ENCODE measurements around the gene FHOD3.

- TF ChIP-seq, protein P1, sequence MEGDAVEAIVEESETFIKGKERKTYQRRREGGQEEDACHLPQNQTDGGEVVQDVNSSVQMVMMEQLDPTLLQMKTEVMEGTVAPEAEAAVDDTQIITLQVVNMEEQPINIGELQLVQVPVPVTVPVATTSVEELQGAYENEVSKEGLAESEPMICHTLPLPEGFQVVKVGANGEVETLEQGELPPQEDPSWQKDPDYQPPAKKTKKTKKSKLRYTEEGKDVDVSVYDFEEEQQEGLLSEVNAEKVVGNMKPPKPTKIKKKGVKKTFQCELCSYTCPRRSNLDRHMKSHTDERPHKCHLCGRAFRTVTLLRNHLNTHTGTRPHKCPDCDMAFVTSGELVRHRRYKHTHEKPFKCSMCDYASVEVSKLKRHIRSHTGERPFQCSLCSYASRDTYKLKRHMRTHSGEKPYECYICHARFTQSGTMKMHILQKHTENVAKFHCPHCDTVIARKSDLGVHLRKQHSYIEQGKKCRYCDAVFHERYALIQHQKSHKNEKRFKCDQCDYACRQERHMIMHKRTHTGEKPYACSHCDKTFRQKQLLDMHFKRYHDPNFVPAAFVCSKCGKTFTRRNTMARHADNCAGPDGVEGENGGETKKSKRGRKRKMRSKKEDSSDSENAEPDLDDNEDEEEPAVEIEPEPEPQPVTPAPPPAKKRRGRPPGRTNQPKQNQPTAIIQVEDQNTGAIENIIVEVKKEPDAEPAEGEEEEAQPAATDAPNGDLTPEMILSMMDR (conservative IDR thresholded peaks at IDR 0.05; ENCODE audit: low read depth, low read length) = no peak
- no peak for TF ChIP-seq EZH2phosphoT487 (IDR thresholded peaks at IDR 0.05; ENCODE audit: borderline replicate concordance, low read length)
Observed at GRCh38 chr18:36467614-36468013, 170.1 kb downstream of the FHOD3 start.
